HG03097 (cell line): ENCODE measurements around the gene CXCL8.
"Not testable (repeated sequence)": the region's sequence is repeated elsewhere in the genome, so short reads cannot be mapped to it uniquely, and the experiment has no call there.

Experiments used
- ATAC-seq: cut with Tn5 transposase; IDR thresholded peaks from one replicate; pipeline ENCODE4 v1.9.1; 2021; ENCODE audit not compliant: unreplicated experiment, low FRiP score

CXCL8 gene

GRCh38 chr4:73740353-73740778 is at the start of gene CXCL8:
TSS of gene CXCL8 (plus strand) at chr4:73740569. CDS start at chr4:73740659, 90 bp downstream.
- ATAC-seq = no peak

DNA sequence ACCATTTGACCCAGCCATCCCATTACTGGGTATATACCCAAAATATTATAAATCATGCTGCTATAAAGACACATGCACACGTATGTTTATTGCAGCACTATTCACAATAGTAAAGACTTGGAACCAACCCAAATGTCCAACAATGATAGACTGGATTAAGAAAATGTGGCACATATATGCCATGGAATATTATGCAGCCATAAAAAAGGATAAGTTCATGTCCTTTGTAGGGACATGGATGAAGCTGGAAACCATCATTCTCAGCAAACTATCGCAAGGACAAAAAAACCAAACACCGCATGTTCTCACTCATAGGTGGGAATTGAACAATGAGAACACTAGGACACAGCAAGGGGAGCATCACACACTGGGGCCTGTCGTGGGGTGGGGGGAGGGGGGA is 49.2 kb upstream of the CXCL8 start:
- not testable (repeated sequence) for ATAC-seq

DNA sequence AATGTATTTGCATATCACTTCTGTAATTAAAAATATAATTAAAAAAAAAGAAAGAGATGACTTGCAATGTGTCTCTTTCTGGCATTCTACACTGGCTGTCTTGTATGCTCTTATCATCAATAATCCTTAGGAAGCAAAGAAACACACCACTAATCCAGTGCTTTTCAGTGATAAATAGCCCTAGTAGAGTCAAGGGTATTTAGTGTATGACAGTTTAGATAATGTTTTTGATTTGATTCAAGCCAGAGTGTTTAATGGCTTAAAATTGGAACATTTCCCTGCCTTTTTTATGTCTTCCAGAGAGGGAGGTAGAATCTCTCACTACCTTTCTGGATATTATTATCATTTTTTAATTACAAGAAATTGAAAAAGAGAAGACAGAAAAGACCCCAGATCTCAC is 48.6 kb upstream of the CXCL8 start:
- no peak for ATAC-seq

DNA sequence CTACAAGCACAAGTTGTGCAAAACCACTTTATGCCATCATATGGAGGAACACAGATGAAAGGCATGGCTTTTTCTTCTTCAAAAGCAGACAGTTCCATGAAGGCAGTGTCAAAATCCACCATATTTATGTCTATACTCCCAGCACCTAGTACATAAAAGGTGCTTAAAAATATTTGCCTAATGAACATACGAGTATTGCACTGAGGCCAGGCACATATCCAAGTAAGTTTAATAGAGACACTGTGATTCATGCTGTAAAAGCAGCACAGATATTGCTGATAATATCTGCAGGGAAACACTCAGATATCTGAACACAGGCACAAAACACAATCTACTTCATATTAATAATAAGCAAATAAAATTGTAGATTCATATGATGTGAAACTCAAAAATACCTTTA is 48.1 kb upstream of the CXCL8 start:
- no peak for ATAC-seq

- ATAC-seq = no peak
Observed at GRCh38 chr4:73692701-73693100, 47.7 kb upstream of the CXCL8 start.

DNA sequence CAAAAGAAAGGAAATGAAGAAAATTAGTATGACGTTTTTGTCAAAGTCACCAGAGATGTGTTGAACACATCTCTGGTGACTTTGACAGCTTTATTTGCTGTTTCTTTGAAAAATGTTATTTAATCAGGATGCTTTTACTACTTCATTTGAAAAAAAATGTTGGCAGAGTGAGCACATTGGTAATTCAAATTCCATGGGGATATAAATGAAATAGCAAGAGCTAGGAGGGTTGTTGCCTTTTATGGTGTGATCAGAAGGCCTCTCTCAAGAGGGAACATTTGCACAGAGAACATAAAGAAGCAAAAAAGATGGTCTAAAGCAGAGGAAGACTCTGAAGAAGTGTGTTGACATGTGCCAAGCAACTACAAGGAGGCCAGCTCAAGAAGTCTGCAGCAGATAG is 46.6 kb upstream of the CXCL8 start:
- no peak for ATAC-seq

GRCh38 chr4:73698217-73698616 is 42.2 kb upstream of the CXCL8 start:
- no peak for ATAC-seq

GRCh38 chr4:73701116-73701515 is 39.3 kb upstream of the CXCL8 start:
- ATAC-seq = no peak

GRCh38 chr4:73702796-73703287 is 37.5 kb upstream of the CXCL8 start:
- ATAC-seq = no peak

DNA sequence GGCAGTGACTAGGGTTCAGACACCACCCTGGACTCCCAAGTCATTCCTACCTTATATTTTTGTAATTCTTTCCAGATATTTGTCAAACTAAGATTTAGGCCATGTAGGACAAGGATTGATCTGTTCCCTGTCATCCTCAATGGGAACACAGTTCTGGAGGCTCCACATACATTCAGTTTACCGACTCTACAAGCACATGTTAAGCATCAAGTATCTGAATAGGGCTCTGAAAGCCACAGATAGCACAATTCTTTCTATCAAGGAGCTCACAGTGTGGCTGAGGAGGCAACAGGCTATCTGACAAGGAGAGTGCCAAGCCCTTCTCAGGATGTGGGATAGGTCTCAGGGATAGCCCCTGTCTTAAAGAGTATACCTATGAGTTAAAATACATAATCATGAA is 37.0 kb upstream of the CXCL8 start:
- ATAC-seq = no peak

DNA sequence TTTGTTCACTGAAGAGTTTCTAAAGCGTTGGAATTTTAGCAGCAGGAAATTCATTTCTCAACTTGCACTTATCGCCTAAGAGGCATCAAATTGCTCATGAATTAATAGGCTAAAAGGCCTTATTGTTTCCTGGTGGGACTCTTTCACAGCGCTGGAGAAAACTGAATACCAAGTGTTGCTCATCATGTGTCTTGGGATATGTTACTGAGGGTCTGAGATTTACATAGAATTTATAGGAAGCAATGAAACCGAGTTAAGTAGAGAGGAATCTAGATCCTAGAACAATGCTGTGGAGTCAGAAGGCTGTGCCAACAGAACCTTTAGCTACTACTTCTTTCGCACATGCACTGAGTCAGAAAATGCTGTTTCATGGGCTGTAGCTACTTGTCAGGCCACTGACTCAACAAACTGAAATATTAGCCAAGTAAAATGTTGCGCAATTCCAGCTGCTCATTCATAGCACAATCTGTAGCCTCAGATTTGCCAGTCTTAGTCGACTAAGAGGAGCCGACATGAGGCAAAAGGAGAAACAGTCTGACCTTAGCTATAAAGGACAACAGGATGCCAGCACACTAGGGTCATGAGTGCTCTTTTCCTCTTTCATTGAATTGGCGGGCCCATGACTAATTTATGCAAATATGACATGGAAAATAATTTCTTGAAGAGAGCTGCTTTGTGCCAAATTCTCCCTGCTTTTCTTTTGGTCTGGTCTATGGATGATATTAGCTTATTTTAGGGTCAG is 35.9 kb upstream of the CXCL8 start:
- no peak for ATAC-seq

DNA sequence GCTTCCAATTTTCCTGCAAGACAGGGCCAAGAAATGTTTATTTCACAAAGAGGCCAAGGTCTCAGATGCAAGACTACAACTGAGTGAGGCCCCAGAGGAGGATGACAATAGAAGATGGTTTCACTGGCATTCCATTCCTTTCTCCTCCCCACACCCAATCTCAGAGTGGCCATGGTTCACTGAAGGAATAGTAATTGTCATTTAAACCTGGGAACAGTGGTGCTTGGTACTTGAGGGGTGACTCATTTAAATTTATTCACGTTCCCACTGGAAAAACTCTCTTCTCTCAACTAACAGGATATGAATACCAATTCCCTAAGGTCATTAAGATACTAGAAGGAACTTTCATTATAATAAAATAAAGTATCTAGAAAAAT is 35.3 kb upstream of the CXCL8 start:
- no peak for ATAC-seq

- no peak for ATAC-seq
Observed at GRCh38 chr4:73705721-73706120, 34.6 kb upstream of the CXCL8 start.

DNA sequence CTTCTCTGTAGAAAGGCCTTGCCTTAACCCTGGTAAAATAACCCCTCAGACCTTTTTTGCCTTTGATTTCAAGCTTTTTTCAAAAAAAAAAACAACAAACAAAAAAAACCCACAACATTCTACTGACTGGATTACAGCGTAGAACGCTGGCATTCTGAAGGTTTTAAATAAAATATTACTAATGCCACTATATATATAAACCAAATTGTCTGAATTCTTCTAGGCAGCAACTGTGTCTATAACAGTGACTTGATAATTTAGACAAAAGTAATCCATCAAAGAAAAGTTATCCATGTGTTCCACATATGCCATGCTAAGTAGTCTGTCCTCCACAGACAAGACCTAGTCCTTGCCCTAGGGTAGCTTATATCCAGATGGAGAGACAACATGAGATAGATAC is 33.6 kb upstream of the CXCL8 start:
- ATAC-seq = no peak

GRCh38 chr4:73707269-73707875 is 33.0 kb upstream of the CXCL8 start:
- no peak for ATAC-seq

GRCh38 chr4:73707918-73708577 is 32.3 kb upstream of the CXCL8 start:
- ATAC-seq = no peak

DNA sequence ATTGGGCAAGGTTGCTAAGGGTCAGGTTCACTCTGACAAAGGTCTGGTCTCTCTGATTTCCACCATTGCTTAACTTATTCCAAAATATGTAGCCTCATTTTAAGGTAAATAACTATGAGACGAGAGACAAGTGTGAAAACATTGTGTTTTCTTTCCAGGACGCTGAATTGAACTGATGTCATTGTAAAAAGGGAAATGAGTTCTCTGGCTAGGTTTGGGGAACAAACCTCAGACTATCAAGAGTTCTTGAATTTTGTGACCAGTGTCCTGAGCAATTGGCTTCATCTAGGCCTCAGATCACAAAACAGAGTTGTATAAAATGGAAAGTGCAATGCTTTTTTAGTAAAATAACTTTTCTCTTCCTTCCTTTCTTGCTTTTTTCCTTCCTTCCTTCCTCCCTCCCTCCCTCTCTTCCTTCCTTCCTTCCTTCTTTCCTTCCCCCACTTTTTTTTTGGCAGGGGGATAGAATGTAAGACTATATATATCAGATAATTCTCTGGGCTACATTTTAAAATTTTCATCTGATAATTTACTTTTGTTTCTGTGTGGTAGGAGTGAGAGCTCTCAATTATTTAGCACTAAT is 30.8 kb upstream of the CXCL8 start:
- no peak for ATAC-seq

GRCh38 chr4:73710094-73710493 is 30.3 kb upstream of the CXCL8 start:
- no peak for ATAC-seq

DNA sequence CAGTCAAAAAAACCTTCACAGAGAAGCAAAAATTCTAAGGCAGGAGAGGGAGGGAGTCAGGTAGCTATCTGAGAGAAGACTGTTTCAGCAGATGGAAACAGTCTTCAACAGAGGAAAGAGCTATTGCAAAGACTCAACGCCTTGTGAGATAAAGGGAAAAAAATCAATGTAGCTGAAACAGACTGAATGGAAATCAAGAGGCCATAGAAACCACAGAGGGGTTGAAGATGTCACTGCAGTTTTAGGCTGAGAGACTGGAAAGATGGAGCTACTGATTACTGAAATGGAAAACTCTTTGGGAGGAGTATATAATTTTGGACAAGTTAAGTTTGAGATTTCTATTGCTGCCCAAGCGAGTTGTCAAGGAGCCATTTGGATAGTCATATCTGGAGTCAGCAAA is 28.4 kb upstream of the CXCL8 start:
- ATAC-seq = no peak

- no peak for ATAC-seq
Observed at GRCh38 chr4:73713650-73714049, 26.7 kb upstream of the CXCL8 start.

- ATAC-seq = no peak
Observed at GRCh38 chr4:73714647-73715046, 25.7 kb upstream of the CXCL8 start.
